ENCODE results near the gene CENPU.

The CENPU gene

GRCh38 chr4:184681916-184682315, 52.0 kb downstream of the CENPU start:
- Histone ChIP-seq H3K9ac (no peak overlapping the region), H3K4me2 (no peak overlapping the region), H3K4me3 (IDR thresholded peaks at IDR 0.05; ENCODE audit: insufficient read depth, low read depth, low read length) (no peak overlapping the region), H2AFZ (ENCODE audit: low read depth) (no peak overlapping the region), H3K27ac (no peak overlapping the region), H3K27me3 (ENCODE audit: insufficient read depth, low read depth) (no peaks in the 10 kb centered on the region), H3K79me2 (ENCODE audit: insufficient read depth, low read depth) (no peaks in the 10 kb centered on the region), H3K4me1 (ENCODE audit: low read depth, poor library complexity, severe bottlenecking) (peaks cover 10% of the 10 kb centered on the region), H4K20me1 (ENCODE audit: insufficient read depth) (no peaks in the 10 kb centered on the region), H3K36me3 (ENCODE audit: insufficient read depth) (no peaks in the 10 kb centered on the region)
- no peak for TF ChIP-seq CTCF (conservative IDR thresholded peaks at IDR 0.05; ENCODE audit: low read depth, low read length)

- H3K4me1 ChIP-seq (ENCODE audit: low read depth, poor library complexity, severe bottlenecking): peaks cover 10% of the 10 kb centered on the region
- H3K79me2 ChIP-seq (ENCODE audit: insufficient read depth, low read depth): no peaks in the 10 kb centered on the region
- no peaks in the 10 kb centered on the region for H4K20me1 ChIP-seq (ENCODE audit: insufficient read depth)
- no peak for TF ChIP-seq CTCF (conservative IDR thresholded peaks at IDR 0.05; ENCODE audit: low read depth, low read length)
- H2AFZ ChIP-seq (ENCODE audit: low read depth): no peak overlapping the region
- no peaks in the 10 kb centered on the region for H3K36me3 ChIP-seq (ENCODE audit: insufficient read depth)
- no peak overlapping the region for H3K4me3 ChIP-seq (IDR thresholded peaks at IDR 0.05; ENCODE audit: insufficient read depth, low read depth, low read length)
- H3K4me2 ChIP-seq: no peak overlapping the region
- no peak overlapping the region for H3K27ac ChIP-seq
- H3K9ac ChIP-seq: no peak overlapping the region
- H3K27me3 ChIP-seq (ENCODE audit: insufficient read depth, low read depth): no peaks in the 10 kb centered on the region
Observed at GRCh38 chr4:184680698-184681097, 53.2 kb downstream of the CENPU start.

- Histone ChIP-seq H3K4me2 (no peak overlapping the region), H3K27me3 (ENCODE audit: insufficient read depth, low read depth) (no peaks in the 10 kb centered on the region), H3K9ac (no peak overlapping the region), H3K4me1 (ENCODE audit: low read depth, poor library complexity, severe bottlenecking) (no peaks in the 10 kb centered on the region), H3K27ac (no peak overlapping the region), H3K79me2 (ENCODE audit: insufficient read depth, low read depth) (no peaks in the 10 kb centered on the region), H3K4me3 (IDR thresholded peaks at IDR 0.05; ENCODE audit: insufficient read depth, low read depth, low read length) (no peak overlapping the region), H3K36me3 (ENCODE audit: insufficient read depth) (no peaks in the 10 kb centered on the region), H4K20me1 (ENCODE audit: insufficient read depth) (no peaks in the 10 kb centered on the region), H2AFZ (ENCODE audit: low read depth) (no peak overlapping the region)
- TF ChIP-seq CTCF (conservative IDR thresholded peaks at IDR 0.05; ENCODE audit: low read depth, low read length): no peak
Observed at GRCh38 chr4:184675821-184676492, 57.9 kb downstream of the CENPU start.

- TF ChIP-seq CTCF (conservative IDR thresholded peaks at IDR 0.05; ENCODE audit: low read depth, low read length): no peak
- Histone ChIP-seq H3K36me3 (ENCODE audit: insufficient read depth) (no peaks in the 10 kb centered on the region), H3K4me3 (IDR thresholded peaks at IDR 0.05; ENCODE audit: insufficient read depth, low read depth, low read length) (no peak overlapping the region)
Observed at GRCh38 chr4:184675018-184675417, 58.9 kb downstream of the CENPU start.

More at GRCh38 chr4:184675018-184675417, 58.9 kb downstream of the CENPU start:
- H3K4me1 ChIP-seq (ENCODE audit: low read depth, poor library complexity, severe bottlenecking): no peaks in the 10 kb centered on the region
- no peak overlapping the region for H2AFZ ChIP-seq (ENCODE audit: low read depth)
- no peak overlapping the region for H3K4me2 ChIP-seq
- no peaks in the 10 kb centered on the region for H3K27me3 ChIP-seq (ENCODE audit: insufficient read depth, low read depth)
- no peak overlapping the region for H3K9ac ChIP-seq
- H3K79me2 ChIP-seq (ENCODE audit: insufficient read depth, low read depth): no peaks in the 10 kb centered on the region
- no peaks in the 10 kb centered on the region for H4K20me1 ChIP-seq (ENCODE audit: insufficient read depth)
- no peak overlapping the region for H3K27ac ChIP-seq
